H9 (cell line): ENCODE measurements around the gene ZNF423. TPM values are rescaled to one million over a fixed set of nuclear protein-coding genes. Genes with fewer than 3 reads are reported as not detected.
A peak's percentile ranks its signal among the peaks of the same experiment; 100 is the strongest.

Source experiments
- DNase-seq: peaks from one replicate; pipeline ENCODE4 v3.0.0-alpha.2; 2017
- H2AFZ ChIP-seq: one replicate; pipeline ENCODE4 v1.6.1; 2013; ENCODE audit warnings: mild to moderate bottlenecking, low read length, control low read depth, moderate library complexity
- H2AK5ac ChIP-seq: 2 replicates; pipeline ENCODE4 v1.6.1; 2013; ENCODE audit warnings: low read length, control low read depth, mixed read lengths; ENCODE audit not compliant: insufficient read length
- H2BK120ac ChIP-seq: one replicate; pipeline ENCODE4 v1.6.1; 2013; ENCODE audit warnings: low read depth, mild to moderate bottlenecking, low read length, control low read depth, inconsistent platforms; ENCODE audit not compliant: poor library complexity, severe bottlenecking
- H2BK12ac ChIP-seq: 2 replicates; pipeline ENCODE4 v1.6.1; 2013; ENCODE audit warnings: low read length, control low read depth, mixed read lengths, low read depth; ENCODE audit not compliant: insufficient read length
- H2BK15ac ChIP-seq: 2 replicates; pipeline ENCODE4 v1.6.1; 2013; ENCODE audit warnings: low read depth, low read length, control low read depth
- H2BK20ac ChIP-seq: one replicate; pipeline ENCODE4 v1.6.1; 2013; ENCODE audit warnings: low read depth, mild to moderate bottlenecking, low read length, control low read depth, inconsistent platforms; ENCODE audit not compliant: poor library complexity, severe bottlenecking
- H2BK5ac ChIP-seq: 2 replicates; pipeline ENCODE4 v1.6.1; 2013; ENCODE audit warnings: low read length, control low read depth, mixed read lengths; ENCODE audit not compliant: insufficient read length
- H3K14ac ChIP-seq: 2 replicates; pipeline ENCODE4 v1.6.1; 2013; ENCODE audit warnings: low read length, control low read depth; ENCODE audit not compliant: insufficient read depth
- H3K18ac ChIP-seq: 2 replicates; pipeline ENCODE4 v1.6.1; 2013; ENCODE audit warnings: low read depth, mild to moderate bottlenecking, mixed read lengths, low read length, control low read depth; ENCODE audit not compliant: insufficient read length
- H3K23ac ChIP-seq: 2 replicates; pipeline ENCODE4 v1.6.1; 2013; ENCODE audit warnings: low read length, control low read depth, mixed read lengths, low read depth; ENCODE audit not compliant: insufficient read length
- H3K23me2 ChIP-seq: 2 replicates; pipeline ENCODE4 v1.6.1; 2013; ENCODE audit warnings: low read depth, mild to moderate bottlenecking, mixed read lengths, low read length, control low read depth; ENCODE audit not compliant: insufficient read length, poor library complexity, severe bottlenecking
- H3K27ac ChIP-seq: 2 replicates; pipeline ENCODE4 v1.5.1; 2013; ENCODE audit warnings: low read length, control low read depth, mixed read lengths, low read depth; ENCODE audit not compliant: insufficient read length
- H3K27me3 ChIP-seq: 2 replicates; pipeline ENCODE4 v1.6.1; 2013; ENCODE audit warnings: low read length, control low read depth, inconsistent platforms; ENCODE audit not compliant: insufficient read depth
- H3K4ac ChIP-seq: 2 replicates; pipeline ENCODE4 v1.6.1; 2013; ENCODE audit warnings: low read depth, mild to moderate bottlenecking, control low read depth, inconsistent platforms, low read length, moderate library complexity
- H3K4me1 ChIP-seq: 2 replicates; pipeline ENCODE4 v1.6.1; 2013; ENCODE audit warnings: low read length, control low read depth, inconsistent platforms; ENCODE audit not compliant: insufficient read depth
- H3K4me2 ChIP-seq: 2 replicates; pipeline ENCODE4 v1.6.1; 2013; ENCODE audit warnings: low read length, control low read depth, mixed read lengths; ENCODE audit not compliant: insufficient read length, insufficient read depth
- H3K56ac ChIP-seq: 2 replicates; pipeline ENCODE4 v1.6.1; 2013; ENCODE audit warnings: low read depth, mild to moderate bottlenecking, mixed read lengths, low read length, control low read depth; ENCODE audit not compliant: insufficient read length
- H3K79me1 ChIP-seq: 2 replicates; pipeline ENCODE4 v1.6.1; 2013; ENCODE audit warnings: low read depth, mild to moderate bottlenecking, moderate library complexity, low read length, control low read depth, inconsistent platforms; ENCODE audit not compliant: insufficient read depth, poor library complexity, severe bottlenecking
- H3K79me2 ChIP-seq: 2 replicates; pipeline ENCODE4 v1.6.1; 2013; ENCODE audit warnings: low read length, control low read depth, inconsistent platforms; ENCODE audit not compliant: insufficient read depth
- H3K9ac ChIP-seq: 2 replicates; pipeline ENCODE4 v1.6.1; 2013; ENCODE audit warnings: low read length, control low read depth, mixed read lengths; ENCODE audit not compliant: insufficient read length; ENCODE audit errors: extremely low read depth
- H3K9me3 ChIP-seq: one replicate; pipeline ENCODE4 v1.6.1; 2013; ENCODE audit warnings: low read depth, low read length, inconsistent platforms; ENCODE audit not compliant: control insufficient read depth
- H3T11ph ChIP-seq: one replicate; pipeline ENCODE4 v1.6.1; 2013; ENCODE audit warnings: mild to moderate bottlenecking, low read length, control low read depth, inconsistent platforms
- H4K20me1 ChIP-seq: one replicate; pipeline ENCODE4 v1.6.1; 2013; ENCODE audit not compliant: control insufficient read depth, insufficient read length, insufficient read depth
- H4K5ac ChIP-seq: 2 replicates; pipeline ENCODE4 v1.6.1; 2013; ENCODE audit warnings: low read depth, mild to moderate bottlenecking, mixed read lengths, low read length, control low read depth; ENCODE audit not compliant: insufficient read length
- H4K8ac ChIP-seq: replicated peaks from 2 replicates; pipeline ENCODE4 v1.6.1; 2013; ENCODE audit warnings: low read length, control low read depth, mixed read lengths, low read depth; ENCODE audit not compliant: insufficient read length
- H4K91ac ChIP-seq: 2 replicates; pipeline ENCODE4 v1.6.1; 2013; ENCODE audit warnings: low read depth, mild to moderate bottlenecking, moderate library complexity, mixed read lengths, low read length, control low read depth; ENCODE audit not compliant: insufficient read length
- H3K27ac Mint-ChIP-seq, 3 experiments: 2 replicates in 2 of 3; 3 replicates in 1 of 3; pipeline ENCODE4 v1.8.0; 2020 to 2021; ENCODE audit warnings: mixed read lengths in 3 of 3, mild to moderate bottlenecking in 1 of 3, moderate library complexity in 1 of 3
- H3K27me3 Mint-ChIP-seq: 2 replicates; pipeline ENCODE4 v1.8.0; 2021; ENCODE audit warnings: low read depth, mild to moderate bottlenecking, moderate library complexity, mixed read lengths
- H3K36me3 Mint-ChIP-seq, 3 experiments: 2 replicates in 2 of 3; 3 replicates in 1 of 3; pipeline ENCODE4 v1.8.0; 2020 to 2021; ENCODE audit warnings: low read depth in 3 of 3, mixed read lengths in 3 of 3; ENCODE audit not compliant: insufficient read depth in 1 of 3
- H3K4me1 Mint-ChIP-seq, 2 experiments: 2 replicates each; pipeline ENCODE4 v1.8.0; 2020; ENCODE audit warnings: mixed read lengths in 2 of 2
- H3K4me3 Mint-ChIP-seq, 2 experiments: 2 replicates in 1 of 2; 3 replicates in 1 of 2; pipeline ENCODE4 v1.8.0; 2020 to 2021; ENCODE audit warnings: mild to moderate bottlenecking in 2 of 2, mixed read lengths in 2 of 2, moderate library complexity in 1 of 2
- H3K9me3 Mint-ChIP-seq, 2 experiments: 2 replicates in 1 of 2; 3 replicates in 1 of 2; pipeline ENCODE4 v1.8.0; 2020; ENCODE audit warnings: mild to moderate bottlenecking in 2 of 2, mixed read lengths in 2 of 2, moderate library complexity in 1 of 2
- WGBS: extraction: QIAGEN DNeasy Blood & Tissue Kit; methylation state at CpG from one replicate; pipeline ENCODE4 v1.1.7; 2013; ENCODE audit warnings: missing lambda C conversion rate, low lambda C conversion rate, mixed read lengths; ENCODE audit not compliant: insufficient read length; ENCODE audit errors: extremely low coverage; 5-methylcytosine and 5-hydroxymethylcytosine counted together
- total RNA-seq: library from RNA; stranded (reverse); gene quantifications from 2 replicates; pipeline ENCODE4 v1.2.1, GENCODE V29; 2021
- TF ChIP-seq, protein P1 (sequence below): fragments of 200-600 bp; sonication (generic); conservative IDR thresholded peaks from 3 replicates; pipeline ENCODE4 v1.8.0; 2021; ENCODE audit warnings: antibody characterized with exemption, mild to moderate bottlenecking

ZNF423 gene
- total RNA-seq, 1 experiment from 2014 or later: 51.5 TPM

GRCh38 chr16:49800441-49800840, 55.5 kb downstream of the ZNF423 start:
- Histone ChIP-seq H3T11ph (no peak overlapping the region), H4K91ac (no peak overlapping the region), H3K14ac (no peak overlapping the region), H3K9ac (no peak overlapping the region), H2BK12ac (no peak overlapping the region), H2AFZ (no peak overlapping the region), H3K18ac (no peak overlapping the region), H3K4ac (no peak overlapping the region), H3K9me3 (no peaks in the 10 kb centered on the region), H3K27me3 (no peaks in the 10 kb centered on the region), H3K4me1 (peaks cover 3% of the 10 kb centered on the region; the same call in 1 of the 2 replicates), H3K79me2 (no peaks in the 10 kb centered on the region; the same call in 1 of the 2 replicates), H3K23ac (no peak overlapping the region), H4K5ac (no peak overlapping the region), H3K27ac (no peak overlapping the region), H3K4me2 (no peak overlapping the region), H2AK5ac (no peak overlapping the region), H2BK20ac (no peak overlapping the region), H3K23me2 (no peaks in the 10 kb centered on the region), H4K20me1 (no peaks in the 10 kb centered on the region), H3K56ac (no peak overlapping the region), H3K79me1 (no peaks in the 10 kb centered on the region), H2BK5ac (no peak overlapping the region), H4K8ac (no peak overlapping the region), H2BK15ac (no peak overlapping the region), H2BK120ac (no peak overlapping the region)
- Mint-ChIP-seq H3K4me1 (peaks cover 26 to 28% of the 10 kb centered on the region in 2 experiments), H3K36me3 (peaks cover 0 to 12% (median 0%) of the 10 kb centered on the region in 3 experiments; a peak in 3 of 7 replicates), H3K4me3 (no peak overlapping the region), H3K27ac (peak overlapping the region in 1 of 3 experiments; percentile 62; a peak in 3 of 7 replicates), H3K9me3 (no peaks in the 10 kb centered on the region), H3K27me3 (no peaks in the 10 kb centered on the region)
- TF ChIP-seq, protein P1, sequence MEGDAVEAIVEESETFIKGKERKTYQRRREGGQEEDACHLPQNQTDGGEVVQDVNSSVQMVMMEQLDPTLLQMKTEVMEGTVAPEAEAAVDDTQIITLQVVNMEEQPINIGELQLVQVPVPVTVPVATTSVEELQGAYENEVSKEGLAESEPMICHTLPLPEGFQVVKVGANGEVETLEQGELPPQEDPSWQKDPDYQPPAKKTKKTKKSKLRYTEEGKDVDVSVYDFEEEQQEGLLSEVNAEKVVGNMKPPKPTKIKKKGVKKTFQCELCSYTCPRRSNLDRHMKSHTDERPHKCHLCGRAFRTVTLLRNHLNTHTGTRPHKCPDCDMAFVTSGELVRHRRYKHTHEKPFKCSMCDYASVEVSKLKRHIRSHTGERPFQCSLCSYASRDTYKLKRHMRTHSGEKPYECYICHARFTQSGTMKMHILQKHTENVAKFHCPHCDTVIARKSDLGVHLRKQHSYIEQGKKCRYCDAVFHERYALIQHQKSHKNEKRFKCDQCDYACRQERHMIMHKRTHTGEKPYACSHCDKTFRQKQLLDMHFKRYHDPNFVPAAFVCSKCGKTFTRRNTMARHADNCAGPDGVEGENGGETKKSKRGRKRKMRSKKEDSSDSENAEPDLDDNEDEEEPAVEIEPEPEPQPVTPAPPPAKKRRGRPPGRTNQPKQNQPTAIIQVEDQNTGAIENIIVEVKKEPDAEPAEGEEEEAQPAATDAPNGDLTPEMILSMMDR: no peak
- no CpG with 5 or more reads among the region's 5 CpGs for WGBS
- no peak for DNase-seq
